Tibial nerve (tissue), 4 donors: ENCODE results near the gene DGKI. TPM values are rescaled to one million over a fixed set of nuclear protein-coding genes. Genes with fewer than 3 reads are reported as not detected.
"Not testable (repeated sequence)": the region's sequence is repeated elsewhere in the genome, so short reads cannot be mapped to it uniquely, and the experiment has no call there.

ENCODE experiments used
- DNase-seq, 2 donors: peaks; one replicate each; pipeline ENCODE4 v3.0.0-alpha.2; 2019; ENCODE audit warnings: low spot score in 2 of 2
- H3K27ac ChIP-seq, 4 donors: fragments of 200-600 bp; sonication (generic) in 3 of 4; one replicate each; pipeline ENCODE4 v1.5.1; 2017 to 2019; ENCODE audit warnings: mild to moderate bottlenecking in 1 of 4
- H3K27me3 ChIP-seq, 2 donors: fragments of 200-600 bp; sonication (generic) in 1 of 2; one replicate each; pipeline versions ENCODE4 v1.5.1 to v1.6.0; 2017 to 2019
- H3K36me3 ChIP-seq, 3 donors: fragments of 200-600 bp; sonication (generic); one replicate each; pipeline ENCODE4 v1.5.1; 2018 to 2019
- H3K4me1 ChIP-seq, 4 donors: fragments of 200-600 bp; sonication (generic) in 3 of 4; one replicate each; pipeline ENCODE4 v1.5.1; 2017 to 2019
- H3K4me3 ChIP-seq, 4 donors: fragments of 200-600 bp; sonication (generic) in 3 of 4; one replicate each; pipeline ENCODE4 v1.5.1; 2017 to 2019; ENCODE audit warnings: mild to moderate bottlenecking in 1 of 4, moderate library complexity in 1 of 4
- H3K9me3 ChIP-seq, 4 donors: fragments of 200-600 bp; sonication (generic) in 3 of 4; one replicate each; pipeline ENCODE4 v1.5.1; 2017 to 2019
- EP300 ChIP-seq, 2 donors: sonication (generic); formaldehyde crosslinking; IDR thresholded peaks; one replicate each; pipeline ENCODE4 v1.6.1; 2017; ENCODE audit warnings: antibody characterized with exemption in 2 of 2, mild to moderate bottlenecking in 1 of 2
- POLR2A ChIP-seq, 2 donors: fragments of 450-650 bp; IDR thresholded peaks; one replicate each; pipeline ENCODE4 v1.6.1; 2017; ENCODE audit warnings: antibody characterized with exemption in 2 of 2, mild to moderate bottlenecking in 2 of 2, moderate library complexity in 2 of 2
- WGBS, 2 donors: methylation state at CpG; one replicate each; pipeline ENCODE4 v1.1.5; 2018; 5-methylcytosine and 5-hydroxymethylcytosine counted together
- total RNA-seq, 4 donors: library from RNA; depleted of rRNA; stranded (reverse); fragments of >200 nt; gene quantifications; one replicate each; pipeline ENCODE4 v1.1.0, GENCODE V29; 2016
- TF ChIP-seq, protein P1 (sequence below), 5 experiments: fragments of 200-600 bp in 3 of 5; fragments of 450-650 bp in 2 of 5; sonication (generic) in 3 of 5; IDR thresholded peaks; one replicate each; pipeline ENCODE4 v1.5.1; 2016 to 2019; ENCODE audit warnings: antibody characterized with exemption in 5 of 5, mild to moderate bottlenecking in 3 of 5, moderate library complexity in 2 of 5

Gene DGKI
- total RNA-seq, 4 donors from 2014 or later = 0.21 to 2.7 (median 1.7) TPM

DNA sequence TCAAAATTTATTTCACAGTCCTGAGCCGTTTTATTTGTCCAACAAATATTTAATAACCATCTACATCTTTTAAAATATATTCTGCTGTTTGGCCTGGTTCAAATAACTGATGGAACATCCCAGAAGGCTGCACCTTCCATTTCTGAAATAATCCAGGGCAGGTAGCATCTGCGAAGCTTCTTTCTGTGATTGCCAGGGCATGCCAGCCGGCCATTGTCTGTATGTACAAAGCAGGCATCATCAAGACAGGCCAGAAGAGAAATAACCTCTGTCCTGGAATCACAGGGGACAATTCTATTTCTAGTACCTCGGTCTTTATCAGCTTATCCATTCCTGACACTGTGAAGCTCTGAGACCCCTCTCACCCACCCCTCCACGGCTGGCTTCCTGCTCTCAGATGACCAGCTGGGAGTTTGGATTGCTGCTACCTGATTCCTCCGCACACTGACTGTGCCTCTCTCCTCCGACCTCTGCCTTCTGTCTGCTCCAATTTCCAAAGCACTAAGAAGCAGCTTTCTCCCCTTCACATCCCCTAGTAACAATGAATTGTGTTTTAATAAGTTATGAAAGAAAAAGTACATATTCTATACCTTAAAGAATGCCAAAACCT lies 8.0 kb downstream of the DGKI start:
- no peak overlapping the region for H3K4me3 ChIP-seq
- DNase-seq = no peak
- H3K36me3 ChIP-seq = no peaks in the 10 kb centered on the region
- H3K27me3 ChIP-seq = peaks cover 0 to 2% of the 10 kb centered on the region in 2 donors
- H3K9me3 ChIP-seq = peaks cover 0 to under 1% (median 0%) of the 10 kb centered on the region in 4 donors
- H3K27ac ChIP-seq = no peak overlapping the region
- TF ChIP-seq, protein P1, sequence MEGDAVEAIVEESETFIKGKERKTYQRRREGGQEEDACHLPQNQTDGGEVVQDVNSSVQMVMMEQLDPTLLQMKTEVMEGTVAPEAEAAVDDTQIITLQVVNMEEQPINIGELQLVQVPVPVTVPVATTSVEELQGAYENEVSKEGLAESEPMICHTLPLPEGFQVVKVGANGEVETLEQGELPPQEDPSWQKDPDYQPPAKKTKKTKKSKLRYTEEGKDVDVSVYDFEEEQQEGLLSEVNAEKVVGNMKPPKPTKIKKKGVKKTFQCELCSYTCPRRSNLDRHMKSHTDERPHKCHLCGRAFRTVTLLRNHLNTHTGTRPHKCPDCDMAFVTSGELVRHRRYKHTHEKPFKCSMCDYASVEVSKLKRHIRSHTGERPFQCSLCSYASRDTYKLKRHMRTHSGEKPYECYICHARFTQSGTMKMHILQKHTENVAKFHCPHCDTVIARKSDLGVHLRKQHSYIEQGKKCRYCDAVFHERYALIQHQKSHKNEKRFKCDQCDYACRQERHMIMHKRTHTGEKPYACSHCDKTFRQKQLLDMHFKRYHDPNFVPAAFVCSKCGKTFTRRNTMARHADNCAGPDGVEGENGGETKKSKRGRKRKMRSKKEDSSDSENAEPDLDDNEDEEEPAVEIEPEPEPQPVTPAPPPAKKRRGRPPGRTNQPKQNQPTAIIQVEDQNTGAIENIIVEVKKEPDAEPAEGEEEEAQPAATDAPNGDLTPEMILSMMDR (IDR thresholded peaks at IDR 0.05) = no peak
- TF ChIP-seq EP300 (IDR thresholded peaks at IDR 0.05) (no peak), POLR2A (IDR thresholded peaks at IDR 0.05) (no peak)
- no peaks in the 10 kb centered on the region for H3K4me1 ChIP-seq
- 83 to 86% methylated on average over 7 of the region's 7 CpGs for WGBS, 2 donors

DNA sequence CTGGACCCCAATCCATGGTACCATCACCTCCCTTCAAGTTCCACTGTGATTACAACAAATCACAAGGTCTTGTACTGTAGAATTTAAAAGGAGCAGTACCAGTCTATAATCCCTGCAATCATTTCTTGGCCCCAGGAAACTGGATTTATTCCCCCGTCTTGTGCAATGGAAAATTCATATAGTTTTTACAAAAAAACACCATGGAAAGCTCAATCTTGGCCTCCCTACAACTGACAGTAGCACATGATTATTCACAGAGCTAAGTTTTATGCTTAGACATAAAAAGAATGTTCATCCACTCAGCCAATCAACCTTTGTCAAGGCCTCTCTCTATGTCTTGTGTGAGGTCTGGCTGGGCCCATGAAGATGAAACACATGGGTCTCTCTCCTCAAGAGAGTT lies 10.2 kb downstream of the DGKI start:
- Histone ChIP-seq H3K4me1 (no peaks in the 10 kb centered on the region), H3K36me3 (peaks cover 0 to 5% (median 0%) of the 10 kb centered on the region in 3 donors), H3K27ac (no peak overlapping the region), H3K27me3 (no peaks in the 10 kb centered on the region), H3K4me3 (no peak overlapping the region), H3K9me3 (peaks cover 0 to 23% (median 0%) of the 10 kb centered on the region in 4 donors)
- 64 to 79% methylated on average over 1 of the region's 1 CpG for WGBS, 2 donors
- DNase-seq = no peak
- TF ChIP-seq, protein P1 (IDR thresholded peaks at IDR 0.05) = no peak
- no peak for TF ChIP-seq POLR2A (IDR thresholded peaks at IDR 0.05)

GRCh38 chr7:137836113-137836509 lies 10.7 kb downstream of the DGKI start:
- Histone ChIP-seq H3K9me3 (peaks cover 0 to 23% (median 0%) of the 10 kb centered on the region in 4 donors), H3K36me3 (peaks cover 0 to 5% (median 0%) of the 10 kb centered on the region in 3 donors), H3K27ac (no peak overlapping the region), H3K27me3 (no peaks in the 10 kb centered on the region), H3K4me1 (no peaks in the 10 kb centered on the region), H3K4me3 (no peak overlapping the region)
- TF ChIP-seq POLR2A (IDR thresholded peaks at IDR 0.05) (no peak), EP300 (IDR thresholded peaks at IDR 0.05) (no peak)
- TF ChIP-seq, protein P1 (IDR thresholded peaks at IDR 0.05) = no peak
- no peak for DNase-seq
- WGBS, 2 donors = 83 to 94% methylated on average over 3 of the region's 3 CpGs

DNA sequence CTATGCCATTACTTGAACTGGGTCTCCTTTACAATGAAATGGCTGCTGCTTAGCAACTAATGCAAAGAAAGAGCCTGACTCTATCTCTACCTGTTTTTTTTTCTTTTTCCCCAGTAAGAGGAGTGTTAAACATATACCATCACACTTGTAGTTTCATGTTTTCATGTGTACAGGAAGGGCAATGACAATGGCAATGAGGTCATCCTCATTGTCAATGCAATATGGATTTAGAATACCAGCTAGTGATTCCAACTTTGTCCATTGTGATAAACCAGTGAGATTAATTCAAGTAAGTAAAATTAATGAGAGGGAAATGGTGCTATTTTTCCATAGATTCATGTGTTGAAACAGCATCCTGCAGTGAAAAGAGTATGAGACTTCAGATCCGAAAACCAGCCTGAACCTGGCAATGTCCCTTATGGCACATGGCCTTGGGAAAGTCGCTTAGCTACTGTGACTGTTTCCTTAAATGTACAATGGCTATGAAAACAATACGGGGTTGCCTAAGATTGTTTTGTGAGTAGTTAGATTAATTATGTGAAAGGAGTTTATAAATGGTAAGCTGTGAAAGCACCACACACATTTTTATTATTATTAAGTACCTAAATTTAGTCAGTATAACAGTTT lies 11.2 kb downstream of the DGKI start:
- H3K4me1 ChIP-seq = no peaks in the 10 kb centered on the region
- DNase-seq = no peak
- peaks cover 0 to 23% (median 0%) of the 10 kb centered on the region in 4 donors for H3K9me3 ChIP-seq
- no peak overlapping the region for H3K27ac ChIP-seq
- 83 to 88% methylated on average over 3 of the region's 3 CpGs for WGBS, 2 donors
- no peak for TF ChIP-seq EP300 (IDR thresholded peaks at IDR 0.05)
- TF ChIP-seq POLR2A (IDR thresholded peaks at IDR 0.05) = no peak
- TF ChIP-seq, protein P1 (IDR thresholded peaks at IDR 0.05) = no peak
- peaks cover 0 to 5% (median 0%) of the 10 kb centered on the region in 3 donors for H3K36me3 ChIP-seq
- no peaks in the 10 kb centered on the region for H3K27me3 ChIP-seq
- no peak overlapping the region for H3K4me3 ChIP-seq

DNA sequence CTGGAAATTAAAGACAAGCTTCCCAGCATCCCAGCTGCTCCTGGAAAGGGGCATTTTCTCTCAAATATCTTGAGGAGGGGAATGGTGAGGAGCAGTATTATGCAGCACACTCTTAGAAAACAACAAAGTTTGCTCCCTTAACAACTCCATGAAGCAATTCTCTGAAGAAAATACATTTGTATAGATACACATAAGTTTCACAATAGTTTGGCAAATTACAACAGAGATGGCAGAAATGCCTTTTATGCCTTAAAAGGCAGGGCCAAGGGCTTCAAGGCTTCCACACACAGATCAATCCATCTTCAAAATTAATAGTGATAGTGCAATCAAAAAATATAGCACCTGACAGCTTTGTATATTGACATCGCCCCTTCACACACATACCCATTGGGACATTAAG lies 12.2 kb downstream of the DGKI start:
- Histone ChIP-seq H3K27me3 (no peaks in the 10 kb centered on the region), H3K9me3 (peaks cover 0 to 23% (median 0%) of the 10 kb centered on the region in 4 donors), H3K4me3 (no peak overlapping the region), H3K36me3 (peaks cover 0 to 5% (median 0%) of the 10 kb centered on the region in 3 donors), H3K4me1 (no peaks in the 10 kb centered on the region), H3K27ac (no peak overlapping the region)
- TF ChIP-seq POLR2A (IDR thresholded peaks at IDR 0.05) (no peak), EP300 (IDR thresholded peaks at IDR 0.05) (no peak)
- TF ChIP-seq, protein P1 (IDR thresholded peaks at IDR 0.05) = no peak
- DNase-seq = no peak
- WGBS, 2 donors = 97 to 100% methylated on average over 1 of the region's 1 CpG

DNA sequence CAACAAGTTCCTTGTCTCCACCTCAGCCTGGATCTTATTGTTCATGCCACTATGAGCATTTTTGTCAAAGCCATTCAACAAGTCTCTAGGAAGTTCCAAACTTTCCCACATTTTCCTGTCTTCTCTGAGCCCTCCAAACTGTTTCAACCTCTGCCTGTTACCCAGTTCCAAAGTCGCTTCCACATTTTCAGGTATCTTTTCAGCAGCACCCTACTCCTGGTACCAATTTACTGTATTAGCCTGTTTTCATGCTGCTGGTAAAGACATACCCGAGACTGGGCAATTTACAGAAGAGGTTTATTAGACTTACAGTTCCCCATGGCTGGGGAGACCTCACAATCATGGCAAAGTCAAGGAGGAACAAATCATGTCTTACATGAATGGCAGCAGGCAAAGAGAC lies 13.8 kb downstream of the DGKI start:
- H3K27ac ChIP-seq, DNase-seq, H3K4me1 ChIP-seq, H3K36me3 ChIP-seq, H3K4me3 ChIP-seq, H3K27me3 ChIP-seq: not testable (repeated sequence)
- peaks cover 0 to 23% (median 0%) of the 10 kb centered on the region in 4 donors for H3K9me3 ChIP-seq
- 96 to 98% methylated on average over 2 of the region's 2 CpGs for WGBS, 2 donors
